Measurements from ENCODE around the gene FLNB.

DNA sequence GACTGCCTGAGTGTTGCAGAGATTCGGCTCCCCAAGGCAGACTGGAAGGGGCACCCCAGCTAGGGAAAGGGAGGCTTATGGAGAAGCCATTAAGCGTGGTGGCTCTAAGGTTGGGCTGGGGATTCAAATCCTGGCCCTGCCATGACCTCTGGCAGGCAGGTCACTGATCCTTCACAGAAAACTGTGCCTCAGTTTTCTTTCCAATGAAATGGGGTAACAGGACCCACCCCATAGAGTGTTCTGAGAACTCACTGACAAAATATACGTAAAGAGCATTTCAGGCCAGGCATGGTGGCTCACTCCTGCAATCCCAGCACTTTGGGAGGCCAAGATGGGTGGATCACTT, 167.9 kb downstream of the FLNB start:
- TF ChIP-seq, protein P1, sequence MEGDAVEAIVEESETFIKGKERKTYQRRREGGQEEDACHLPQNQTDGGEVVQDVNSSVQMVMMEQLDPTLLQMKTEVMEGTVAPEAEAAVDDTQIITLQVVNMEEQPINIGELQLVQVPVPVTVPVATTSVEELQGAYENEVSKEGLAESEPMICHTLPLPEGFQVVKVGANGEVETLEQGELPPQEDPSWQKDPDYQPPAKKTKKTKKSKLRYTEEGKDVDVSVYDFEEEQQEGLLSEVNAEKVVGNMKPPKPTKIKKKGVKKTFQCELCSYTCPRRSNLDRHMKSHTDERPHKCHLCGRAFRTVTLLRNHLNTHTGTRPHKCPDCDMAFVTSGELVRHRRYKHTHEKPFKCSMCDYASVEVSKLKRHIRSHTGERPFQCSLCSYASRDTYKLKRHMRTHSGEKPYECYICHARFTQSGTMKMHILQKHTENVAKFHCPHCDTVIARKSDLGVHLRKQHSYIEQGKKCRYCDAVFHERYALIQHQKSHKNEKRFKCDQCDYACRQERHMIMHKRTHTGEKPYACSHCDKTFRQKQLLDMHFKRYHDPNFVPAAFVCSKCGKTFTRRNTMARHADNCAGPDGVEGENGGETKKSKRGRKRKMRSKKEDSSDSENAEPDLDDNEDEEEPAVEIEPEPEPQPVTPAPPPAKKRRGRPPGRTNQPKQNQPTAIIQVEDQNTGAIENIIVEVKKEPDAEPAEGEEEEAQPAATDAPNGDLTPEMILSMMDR (CRISPR knock-in tag; IDR thresholded peaks at IDR 0.05), result no peak
- TF ChIP-seq, protein P2, sequence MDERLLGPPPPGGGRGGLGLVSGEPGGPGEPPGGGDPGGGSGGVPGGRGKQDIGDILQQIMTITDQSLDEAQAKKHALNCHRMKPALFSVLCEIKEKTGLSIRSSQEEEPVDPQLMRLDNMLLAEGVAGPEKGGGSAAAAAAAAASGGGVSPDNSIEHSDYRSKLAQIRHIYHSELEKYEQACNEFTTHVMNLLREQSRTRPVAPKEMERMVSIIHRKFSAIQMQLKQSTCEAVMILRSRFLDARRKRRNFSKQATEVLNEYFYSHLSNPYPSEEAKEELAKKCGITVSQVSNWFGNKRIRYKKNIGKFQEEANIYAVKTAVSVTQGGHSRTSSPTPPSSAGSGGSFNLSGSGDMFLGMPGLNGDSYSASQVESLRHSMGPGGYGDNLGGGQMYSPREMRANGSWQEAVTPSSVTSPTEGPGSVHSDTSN (CRISPR knock-in tag; IDR thresholded peaks at IDR 0.05), result no peak
- no peak for TF ChIP-seq NR1H2 (CRISPR knock-in tag; IDR thresholded peaks at IDR 0.05; ENCODE audit: borderline replicate concordance, low read depth)
